Upper lobe of right lung (tissue), 1 donor: ENCODE data around the gene SLC18A3. TPM values are rescaled to one million over a fixed set of nuclear protein-coding genes. Genes with fewer than 3 reads are reported as not detected.
A peak's percentile ranks its signal among the peaks of the same experiment; 100 is the strongest.

ENCODE experiments used
- ATAC-seq: fragments of 200-7000 bp; cut with Tn5 transposase; one replicate; pipeline ENCODE4 v1.9.1; 2020; ENCODE audit warnings: mild to moderate bottlenecking, moderate library complexity
- DNase-seq: peaks from one replicate; pipeline ENCODE4 v3.0.0-alpha.2; 2020
- H3K27ac ChIP-seq: fragments of 200-600 bp; one replicate; pipeline ENCODE4 v1.8.0; 2022
- H3K27me3 ChIP-seq: fragments of 200-600 bp; one replicate; pipeline ENCODE4 v1.8.0; 2022; ENCODE audit warnings: mild to moderate bottlenecking
- H3K36me3 ChIP-seq: fragments of 200-600 bp; one replicate; pipeline ENCODE4 v1.8.0; 2022
- H3K4me1 ChIP-seq: fragments of 200-600 bp; one replicate; pipeline ENCODE4 v1.8.0; 2022
- H3K4me3 ChIP-seq: fragments of 200-600 bp; one replicate; pipeline ENCODE4 v1.8.0; 2022; ENCODE audit warnings: mild to moderate bottlenecking
- H3K9me3 ChIP-seq: fragments of 200-600 bp; one replicate; pipeline ENCODE4 v1.8.0; 2022
- intact Hi-C: fragments of 100-400 bp; cut with DNase I; formaldehyde crosslinking; loops from one replicate; pipeline ENCODE4 v1.11.0; 2022
- total RNA-seq: library from RNA; stranded (reverse); fragmentation: NEBNext Ultra II Directional; extraction: Animal tissue kit (Norgen Biotek cat#: 25700); gene quantifications from one replicate; pipeline ENCODE4 v1.2.1, GENCODE V29; 2021
- TF ChIP-seq, protein P1 (sequence below): fragments of 200-600 bp; IDR thresholded peaks from one replicate; pipeline ENCODE4 v1.8.0; 2022; ENCODE audit warnings: antibody characterized with exemption
- donor health status: DM: no; HTN: yes; CAD: no; lungs with severe emphysema.

SLC18A3 gene
- total RNA-seq, 1 donor from 2014 or later: not detected

DNA sequence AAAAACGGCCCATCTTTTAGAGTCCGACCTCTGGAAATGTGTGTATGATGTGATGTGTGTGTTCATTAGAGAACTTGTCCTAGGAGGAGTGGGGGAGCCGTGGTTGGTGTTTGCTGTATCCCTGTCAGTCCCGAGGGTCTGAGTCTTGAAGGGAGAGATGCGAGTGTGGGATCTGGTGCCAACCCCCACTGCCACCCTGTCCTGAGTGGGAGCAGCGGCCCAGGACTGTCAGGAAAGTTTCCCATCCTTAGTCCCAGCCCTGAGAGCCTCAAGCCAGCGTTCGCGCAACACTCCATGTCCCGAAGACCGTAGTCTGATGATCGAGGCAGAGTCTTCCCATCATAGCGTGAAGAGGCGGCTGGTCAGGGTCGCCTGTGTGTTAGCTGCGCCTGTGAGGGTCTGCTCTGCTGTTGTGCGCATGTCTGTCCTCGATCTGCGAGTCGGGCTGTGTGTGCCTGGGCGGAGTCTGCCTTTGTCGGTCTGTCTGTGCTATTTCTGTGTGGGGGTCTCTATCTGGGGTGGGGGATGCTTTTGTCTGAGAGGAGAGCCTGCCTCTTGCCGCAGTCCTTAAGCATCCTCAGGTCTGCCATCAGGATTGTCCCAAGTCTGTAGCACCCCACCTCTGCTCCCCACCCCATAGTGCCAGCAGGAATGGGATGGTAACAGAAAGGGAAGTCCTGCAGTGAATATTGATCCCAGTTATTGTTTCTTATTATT lies 3.2 kb downstream of the SLC18A3 start:
- Histone ChIP-seq H3K36me3 (no peaks in the 10 kb centered on the region), H3K27ac (no peak overlapping the region), H3K27me3 (peaks cover 91% of the 10 kb centered on the region), H3K4me3 (no peak overlapping the region), H3K4me1 (no peaks in the 10 kb centered on the region), H3K9me3 (no peaks in the 10 kb centered on the region)
- intact Hi-C loops: no loop called here
- TF ChIP-seq, protein P1, sequence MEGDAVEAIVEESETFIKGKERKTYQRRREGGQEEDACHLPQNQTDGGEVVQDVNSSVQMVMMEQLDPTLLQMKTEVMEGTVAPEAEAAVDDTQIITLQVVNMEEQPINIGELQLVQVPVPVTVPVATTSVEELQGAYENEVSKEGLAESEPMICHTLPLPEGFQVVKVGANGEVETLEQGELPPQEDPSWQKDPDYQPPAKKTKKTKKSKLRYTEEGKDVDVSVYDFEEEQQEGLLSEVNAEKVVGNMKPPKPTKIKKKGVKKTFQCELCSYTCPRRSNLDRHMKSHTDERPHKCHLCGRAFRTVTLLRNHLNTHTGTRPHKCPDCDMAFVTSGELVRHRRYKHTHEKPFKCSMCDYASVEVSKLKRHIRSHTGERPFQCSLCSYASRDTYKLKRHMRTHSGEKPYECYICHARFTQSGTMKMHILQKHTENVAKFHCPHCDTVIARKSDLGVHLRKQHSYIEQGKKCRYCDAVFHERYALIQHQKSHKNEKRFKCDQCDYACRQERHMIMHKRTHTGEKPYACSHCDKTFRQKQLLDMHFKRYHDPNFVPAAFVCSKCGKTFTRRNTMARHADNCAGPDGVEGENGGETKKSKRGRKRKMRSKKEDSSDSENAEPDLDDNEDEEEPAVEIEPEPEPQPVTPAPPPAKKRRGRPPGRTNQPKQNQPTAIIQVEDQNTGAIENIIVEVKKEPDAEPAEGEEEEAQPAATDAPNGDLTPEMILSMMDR: no peak
- no peak for ATAC-seq
- DNase-seq: peak; percentile 42

DNA sequence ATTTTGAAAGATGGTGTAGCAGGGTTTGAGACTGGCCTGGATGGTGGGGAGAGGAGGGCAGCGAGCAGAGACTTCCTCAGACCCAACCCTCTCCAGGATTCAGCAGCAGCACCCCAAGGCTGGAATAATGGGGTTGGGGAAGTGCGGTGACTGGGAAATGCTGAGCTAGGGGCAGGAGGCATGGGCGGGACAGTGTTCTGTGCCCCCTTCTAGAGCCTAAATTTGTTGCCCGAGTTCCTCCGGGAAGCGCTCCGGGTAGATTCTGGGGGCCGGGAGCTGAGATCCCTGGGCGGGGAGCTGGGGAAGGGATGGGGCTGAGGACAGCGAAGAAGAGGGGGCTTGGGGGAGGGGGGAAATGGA lies 3.8 kb downstream of the SLC18A3 start, which contains the start of gene CHAT:
Gene CHAT, plus strand, starts transcription at position 156 of the 360 bp plus-strand sequence. Its CDS starts 153 bp downstream, at position 309.
- ATAC-seq (no peak), DNase-seq (no peak)
- TF ChIP-seq, protein P1: no peak
- Histone ChIP-seq H3K4me3 (no peak within 1 kb of the TSS), H3K27ac (no peak within 1 kb of the TSS), H3K9me3 (no peaks in the 10 kb centered on the region), H3K36me3 (no peaks in the 10 kb centered on the region), H3K27me3 (peaks cover 91% of the 10 kb centered on the region), H3K4me1 (no peaks in the 10 kb centered on the region)
- intact Hi-C loops: no loop called here

GRCh38 chr10:49614242-49615198 lies 4.4 kb downstream of the SLC18A3 start:
- Histone ChIP-seq H3K27ac (no peak overlapping the region), H3K27me3 (peaks cover 91% of the 10 kb centered on the region), H3K9me3 (no peaks in the 10 kb centered on the region), H3K4me1 (no peaks in the 10 kb centered on the region), H3K36me3 (no peaks in the 10 kb centered on the region), H3K4me3 (no peak overlapping the region)
- TF ChIP-seq, protein P1: no peak
- ATAC-seq (no peak), DNase-seq (peak; percentile 64)
- intact Hi-C loops: no loop called here

GRCh38 chr10:49615213-49615612 lies 5.1 kb downstream of the SLC18A3 start:
- ATAC-seq (no peak), DNase-seq (peak; percentile 25)
- Histone ChIP-seq H3K4me1 (no peaks in the 10 kb centered on the region), H3K36me3 (no peaks in the 10 kb centered on the region), H3K27me3 (peaks cover 91% of the 10 kb centered on the region), H3K27ac (no peak overlapping the region), H3K4me3 (no peak overlapping the region), H3K9me3 (no peaks in the 10 kb centered on the region)
- intact Hi-C loops: no loop called here
- TF ChIP-seq, protein P1: no peak

GRCh38 chr10:49615721-49616120 lies 5.6 kb downstream of the SLC18A3 start:
- peak; percentile 44 for DNase-seq
- H3K9me3 ChIP-seq: no peaks in the 10 kb centered on the region
- TF ChIP-seq, protein P1: no peak
- H3K27ac ChIP-seq: no peak overlapping the region
- no peaks in the 10 kb centered on the region for H3K36me3 ChIP-seq
- no peaks in the 10 kb centered on the region for H3K4me1 ChIP-seq
- ATAC-seq: no peak
- H3K27me3 ChIP-seq: peaks cover 87% of the 10 kb centered on the region
- H3K4me3 ChIP-seq: no peak overlapping the region
- intact Hi-C loops: no loop called here
